ENCODE data around the gene HCRTR1. TPM values are rescaled to one million over a fixed set of nuclear protein-coding genes. Genes with fewer than 3 reads are reported as not detected.

HCRTR1 gene
- total RNA-seq, 1 donor from 2014 or later = not detected

- TF ChIP-seq, protein P1, sequence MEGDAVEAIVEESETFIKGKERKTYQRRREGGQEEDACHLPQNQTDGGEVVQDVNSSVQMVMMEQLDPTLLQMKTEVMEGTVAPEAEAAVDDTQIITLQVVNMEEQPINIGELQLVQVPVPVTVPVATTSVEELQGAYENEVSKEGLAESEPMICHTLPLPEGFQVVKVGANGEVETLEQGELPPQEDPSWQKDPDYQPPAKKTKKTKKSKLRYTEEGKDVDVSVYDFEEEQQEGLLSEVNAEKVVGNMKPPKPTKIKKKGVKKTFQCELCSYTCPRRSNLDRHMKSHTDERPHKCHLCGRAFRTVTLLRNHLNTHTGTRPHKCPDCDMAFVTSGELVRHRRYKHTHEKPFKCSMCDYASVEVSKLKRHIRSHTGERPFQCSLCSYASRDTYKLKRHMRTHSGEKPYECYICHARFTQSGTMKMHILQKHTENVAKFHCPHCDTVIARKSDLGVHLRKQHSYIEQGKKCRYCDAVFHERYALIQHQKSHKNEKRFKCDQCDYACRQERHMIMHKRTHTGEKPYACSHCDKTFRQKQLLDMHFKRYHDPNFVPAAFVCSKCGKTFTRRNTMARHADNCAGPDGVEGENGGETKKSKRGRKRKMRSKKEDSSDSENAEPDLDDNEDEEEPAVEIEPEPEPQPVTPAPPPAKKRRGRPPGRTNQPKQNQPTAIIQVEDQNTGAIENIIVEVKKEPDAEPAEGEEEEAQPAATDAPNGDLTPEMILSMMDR (IDR thresholded peaks at IDR 0.05; ENCODE audit: partially characterized antibody, unreplicated experiment) = no peak
- no peak for DNase-seq
- Mint-ChIP-seq H3K4me1 (ENCODE audit: low read depth, unreplicated experiment) (peaks cover 17% of the 10 kb centered on the region), H3K36me3 (ENCODE audit: unreplicated experiment) (no peaks in the 10 kb centered on the region), H3K27ac (ENCODE audit: unreplicated experiment) (no peak overlapping the region), H3K4me3 (ENCODE audit: unreplicated experiment) (no peak overlapping the region), H3K9me3 (ENCODE audit: unreplicated experiment) (peaks cover 2% of the 10 kb centered on the region), H3K27me3 (ENCODE audit: unreplicated experiment) (no peaks in the 10 kb centered on the region)
These were observed 35.5 kb downstream of the HCRTR1 start for GRCh38 chr1:31652891-31653499.

- Mint-ChIP-seq H3K27me3 (ENCODE audit: unreplicated experiment) (no peaks in the 10 kb centered on the region), H3K4me3 (ENCODE audit: unreplicated experiment) (no peak overlapping the region), H3K27ac (ENCODE audit: unreplicated experiment) (no peak overlapping the region), H3K4me1 (ENCODE audit: low read depth, unreplicated experiment) (peaks cover 17% of the 10 kb centered on the region), H3K9me3 (ENCODE audit: unreplicated experiment) (peaks cover 2% of the 10 kb centered on the region), H3K36me3 (ENCODE audit: unreplicated experiment) (no peaks in the 10 kb centered on the region)
- TF ChIP-seq, protein P1 (IDR thresholded peaks at IDR 0.05; ENCODE audit: partially characterized antibody, unreplicated experiment) = no peak
- DNase-seq = no peak
These were observed 36.4 kb downstream of the HCRTR1 start for GRCh38 chr1:31653717-31654473.

GRCh38 chr1:31654474-31654776, 36.9 kb downstream of the HCRTR1 start:
- DNase-seq = no peak
- peaks cover 2% of the 10 kb centered on the region for H3K9me3 Mint-ChIP-seq (ENCODE audit: unreplicated experiment)
- H3K36me3 Mint-ChIP-seq (ENCODE audit: unreplicated experiment) = no peaks in the 10 kb centered on the region
- TF ChIP-seq, protein P1 (IDR thresholded peaks at IDR 0.05; ENCODE audit: partially characterized antibody, unreplicated experiment) = no peak
- H3K27ac Mint-ChIP-seq (ENCODE audit: unreplicated experiment) = no peak overlapping the region
- H3K4me1 Mint-ChIP-seq (ENCODE audit: low read depth, unreplicated experiment) = peaks cover 19% of the 10 kb centered on the region
- H3K27me3 Mint-ChIP-seq (ENCODE audit: unreplicated experiment) = no peaks in the 10 kb centered on the region
- H3K4me3 Mint-ChIP-seq (ENCODE audit: unreplicated experiment) = no peak overlapping the region

GRCh38 chr1:31655104-31655503, 37.6 kb downstream of the HCRTR1 start:
- Mint-ChIP-seq H3K36me3 (ENCODE audit: unreplicated experiment) (no peaks in the 10 kb centered on the region), H3K27me3 (ENCODE audit: unreplicated experiment) (peaks cover 1% of the 10 kb centered on the region), H3K27ac (ENCODE audit: unreplicated experiment) (no peak overlapping the region), H3K4me1 (ENCODE audit: low read depth, unreplicated experiment) (peaks cover 19% of the 10 kb centered on the region), H3K9me3 (ENCODE audit: unreplicated experiment) (peaks cover 3% of the 10 kb centered on the region), H3K4me3 (ENCODE audit: unreplicated experiment) (no peak overlapping the region)
- TF ChIP-seq, protein P1 (IDR thresholded peaks at IDR 0.05; ENCODE audit: partially characterized antibody, unreplicated experiment) = no peak
- DNase-seq = no peak

DNA sequence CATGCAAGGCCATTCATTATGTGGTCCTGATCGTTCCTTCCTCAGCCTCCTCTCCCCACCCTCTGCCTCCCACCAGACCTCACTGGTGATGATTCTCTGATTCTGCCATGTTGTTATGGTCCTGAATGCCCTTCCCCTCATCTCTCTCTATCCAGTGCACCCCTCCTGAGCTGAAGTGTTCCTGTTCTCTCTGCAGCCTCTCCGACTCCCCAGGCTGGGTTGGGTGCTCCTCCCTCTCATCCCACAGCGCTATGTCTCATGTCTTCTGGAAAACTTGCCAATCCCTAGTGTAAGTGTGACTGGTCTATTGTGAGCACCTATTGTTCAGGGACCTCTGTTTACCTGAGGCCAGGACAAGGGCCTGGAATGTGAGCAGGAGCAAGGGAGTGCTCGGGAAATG, 38.3 kb downstream of the HCRTR1 start:
- H3K9me3 Mint-ChIP-seq (ENCODE audit: unreplicated experiment) = peaks cover 5% of the 10 kb centered on the region
- peaks cover 5% of the 10 kb centered on the region for H3K27me3 Mint-ChIP-seq (ENCODE audit: unreplicated experiment)
- no peak overlapping the region for H3K4me3 Mint-ChIP-seq (ENCODE audit: unreplicated experiment)
- H3K4me1 Mint-ChIP-seq (ENCODE audit: low read depth, unreplicated experiment) = peaks cover 13% of the 10 kb centered on the region
- TF ChIP-seq, protein P1 (IDR thresholded peaks at IDR 0.05; ENCODE audit: partially characterized antibody, unreplicated experiment) = no peak
- H3K36me3 Mint-ChIP-seq (ENCODE audit: unreplicated experiment) = no peaks in the 10 kb centered on the region
- H3K27ac Mint-ChIP-seq (ENCODE audit: unreplicated experiment) = no peak overlapping the region
- no peak for DNase-seq

Data from glutamatergic neuron (in vitro differentiated cells).